ENCODE measurements around the gene ALG5.

DNA sequence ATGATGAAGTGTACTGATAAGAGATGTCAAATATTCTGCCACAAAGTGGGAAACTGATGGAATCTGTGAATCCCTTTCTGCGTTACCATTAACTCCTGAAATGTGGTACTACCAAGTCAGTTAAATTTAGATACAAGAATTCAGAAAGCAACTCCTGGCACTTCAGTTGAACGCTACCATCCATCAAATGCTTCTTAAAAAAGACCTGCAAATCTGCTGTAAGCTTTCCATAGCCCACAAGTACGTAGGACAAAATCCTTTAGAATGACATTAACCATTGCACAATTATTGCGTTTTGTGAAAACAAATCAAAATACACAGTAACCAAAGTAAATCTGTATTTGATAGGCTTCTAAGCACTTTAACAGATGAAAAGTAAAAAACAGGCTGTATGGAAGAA is 84.5 kb downstream of the ALG5 start:
- TF ChIP-seq, protein P1, sequence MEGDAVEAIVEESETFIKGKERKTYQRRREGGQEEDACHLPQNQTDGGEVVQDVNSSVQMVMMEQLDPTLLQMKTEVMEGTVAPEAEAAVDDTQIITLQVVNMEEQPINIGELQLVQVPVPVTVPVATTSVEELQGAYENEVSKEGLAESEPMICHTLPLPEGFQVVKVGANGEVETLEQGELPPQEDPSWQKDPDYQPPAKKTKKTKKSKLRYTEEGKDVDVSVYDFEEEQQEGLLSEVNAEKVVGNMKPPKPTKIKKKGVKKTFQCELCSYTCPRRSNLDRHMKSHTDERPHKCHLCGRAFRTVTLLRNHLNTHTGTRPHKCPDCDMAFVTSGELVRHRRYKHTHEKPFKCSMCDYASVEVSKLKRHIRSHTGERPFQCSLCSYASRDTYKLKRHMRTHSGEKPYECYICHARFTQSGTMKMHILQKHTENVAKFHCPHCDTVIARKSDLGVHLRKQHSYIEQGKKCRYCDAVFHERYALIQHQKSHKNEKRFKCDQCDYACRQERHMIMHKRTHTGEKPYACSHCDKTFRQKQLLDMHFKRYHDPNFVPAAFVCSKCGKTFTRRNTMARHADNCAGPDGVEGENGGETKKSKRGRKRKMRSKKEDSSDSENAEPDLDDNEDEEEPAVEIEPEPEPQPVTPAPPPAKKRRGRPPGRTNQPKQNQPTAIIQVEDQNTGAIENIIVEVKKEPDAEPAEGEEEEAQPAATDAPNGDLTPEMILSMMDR (IDR thresholded peaks at IDR 0.05) = no peak
- TF ChIP-seq POLR2A (IDR thresholded peaks at IDR 0.05) = no peak
- TF ChIP-seq POLR2AphosphoS5 (IDR thresholded peaks at IDR 0.05) = no peak

Data from sigmoid colon (tissue), 4 donors.